ENCODE measurements around the gene KRT74.

The KRT74 gene

DNA sequence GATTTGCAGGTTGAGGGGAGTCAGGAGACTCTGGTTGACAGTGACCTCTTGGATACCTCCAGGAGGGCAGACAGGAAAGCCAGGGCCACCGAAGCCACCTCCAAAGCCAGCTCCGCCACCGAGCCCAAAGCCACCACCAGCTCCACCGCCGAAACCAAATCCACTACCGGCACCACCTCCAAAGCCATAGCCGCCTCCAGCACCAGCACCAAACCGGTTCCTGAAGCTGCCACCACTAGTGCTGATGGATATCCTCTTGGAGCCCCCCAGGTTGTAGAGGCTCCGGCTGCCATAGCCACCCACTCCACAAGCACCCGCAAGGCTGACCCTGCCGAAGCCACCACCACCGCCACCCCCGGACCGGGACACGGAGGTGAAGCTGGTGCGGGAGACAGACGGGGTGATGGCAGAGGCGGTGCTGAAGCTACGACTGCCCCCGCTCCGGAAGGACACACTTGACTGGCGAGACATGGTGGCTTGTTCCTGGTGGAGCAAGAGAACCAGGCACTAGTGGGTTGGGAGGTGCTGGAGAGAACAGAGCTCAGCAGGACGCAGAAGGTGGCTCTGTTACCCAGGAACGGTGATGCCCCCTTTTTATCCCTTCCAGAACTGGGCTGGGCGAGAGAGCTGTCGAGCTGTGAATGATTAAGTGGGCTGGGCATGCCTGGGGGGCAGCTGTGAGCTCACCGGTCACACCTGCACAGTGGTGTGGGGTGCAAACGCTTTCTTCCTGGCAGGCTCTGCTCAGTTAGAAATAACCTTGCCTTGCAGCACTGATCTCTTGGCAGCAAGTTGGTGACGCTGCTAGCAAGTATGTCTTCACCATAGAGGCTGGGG, 53.6 kb downstream of the KRT74 start, which contains the start of gene KRT5:
Gene KRT5, minus strand, starts transcription at position 569 of the 837 bp plus-strand sequence. Its CDS starts 98 bp downstream, at position 471.
- no peak for DNase-seq (ENCODE audit: low read depth)

DNA sequence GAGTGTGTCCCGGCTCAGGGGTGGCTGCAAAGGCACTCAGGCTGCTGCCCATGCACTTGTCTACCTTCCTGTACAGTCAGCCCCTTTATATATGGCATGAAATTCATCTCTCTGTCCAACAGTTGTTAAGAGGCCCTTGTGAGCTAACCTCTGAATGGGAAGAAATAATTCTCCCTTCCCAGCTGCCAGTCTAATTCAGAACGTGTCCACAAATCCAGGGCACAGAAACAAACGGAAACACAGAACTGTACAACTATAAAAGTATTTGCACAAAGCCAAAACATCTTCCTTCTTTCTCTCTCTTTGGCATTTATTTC, 54.3 kb downstream of the KRT74 start:
- DNase-seq (ENCODE audit: low read depth): no peak

DNA sequence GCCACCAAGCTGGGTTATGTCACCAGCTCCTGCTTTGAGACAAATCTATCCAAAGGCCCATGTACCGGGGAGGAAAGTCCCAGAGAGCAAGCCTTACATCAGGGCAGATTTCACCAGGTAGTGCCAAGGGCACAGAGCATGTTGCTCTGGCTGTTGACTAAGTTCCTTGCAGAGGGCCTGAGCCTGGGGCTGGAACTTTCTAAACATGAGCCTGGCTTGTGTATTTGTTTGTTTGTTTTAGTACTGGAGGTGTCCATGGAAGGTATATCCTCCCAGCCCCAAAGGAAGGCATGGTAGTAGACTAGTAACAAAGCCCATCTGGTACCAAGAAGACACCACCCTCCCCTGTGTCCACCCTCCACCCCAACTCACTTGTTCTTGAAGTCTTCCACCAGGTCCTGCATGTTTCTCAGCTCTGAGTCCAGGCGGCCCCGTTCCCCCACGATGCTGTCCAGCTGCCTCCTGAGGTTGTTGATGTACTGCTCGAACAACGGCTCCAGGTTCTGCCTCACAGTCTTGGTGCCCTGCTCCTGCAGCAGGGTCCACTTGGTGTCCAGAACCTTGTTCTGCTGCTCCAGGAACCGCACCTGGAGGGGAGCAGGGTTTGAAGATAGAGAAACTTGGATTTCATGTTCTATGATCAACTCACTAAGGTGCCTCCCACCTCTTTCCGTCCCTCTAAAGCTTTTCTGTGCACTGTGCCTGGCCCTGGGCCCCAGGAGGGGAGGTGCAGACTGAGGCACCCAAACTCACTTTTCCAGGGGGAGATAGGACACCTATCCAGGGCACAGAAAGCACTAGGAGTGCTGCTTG, 54.9 kb downstream of the KRT74 start:
- DNase-seq (ENCODE audit: low read depth): no peak

DNA sequence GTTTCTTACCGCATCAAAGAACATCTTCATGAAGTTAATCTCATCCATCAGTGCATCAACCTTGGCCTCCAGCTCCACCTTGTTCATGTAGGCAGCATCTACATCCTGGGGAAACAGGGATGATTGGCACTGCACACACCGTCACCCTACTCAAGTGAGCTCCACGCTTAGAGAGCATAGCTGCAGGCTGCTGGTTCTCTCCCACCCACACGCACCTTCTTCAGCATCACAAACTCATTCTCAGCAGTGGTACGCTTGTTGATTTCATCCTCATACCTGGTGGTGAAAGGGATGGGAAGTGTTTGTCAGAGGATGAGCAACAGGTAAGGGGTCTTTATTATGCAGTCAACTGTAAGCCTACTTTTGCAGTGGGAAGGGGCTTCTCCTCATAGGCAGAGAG, 55.8 kb downstream of the KRT74 start:
- DNase-seq (ENCODE audit: low read depth): no peak

DNA sequence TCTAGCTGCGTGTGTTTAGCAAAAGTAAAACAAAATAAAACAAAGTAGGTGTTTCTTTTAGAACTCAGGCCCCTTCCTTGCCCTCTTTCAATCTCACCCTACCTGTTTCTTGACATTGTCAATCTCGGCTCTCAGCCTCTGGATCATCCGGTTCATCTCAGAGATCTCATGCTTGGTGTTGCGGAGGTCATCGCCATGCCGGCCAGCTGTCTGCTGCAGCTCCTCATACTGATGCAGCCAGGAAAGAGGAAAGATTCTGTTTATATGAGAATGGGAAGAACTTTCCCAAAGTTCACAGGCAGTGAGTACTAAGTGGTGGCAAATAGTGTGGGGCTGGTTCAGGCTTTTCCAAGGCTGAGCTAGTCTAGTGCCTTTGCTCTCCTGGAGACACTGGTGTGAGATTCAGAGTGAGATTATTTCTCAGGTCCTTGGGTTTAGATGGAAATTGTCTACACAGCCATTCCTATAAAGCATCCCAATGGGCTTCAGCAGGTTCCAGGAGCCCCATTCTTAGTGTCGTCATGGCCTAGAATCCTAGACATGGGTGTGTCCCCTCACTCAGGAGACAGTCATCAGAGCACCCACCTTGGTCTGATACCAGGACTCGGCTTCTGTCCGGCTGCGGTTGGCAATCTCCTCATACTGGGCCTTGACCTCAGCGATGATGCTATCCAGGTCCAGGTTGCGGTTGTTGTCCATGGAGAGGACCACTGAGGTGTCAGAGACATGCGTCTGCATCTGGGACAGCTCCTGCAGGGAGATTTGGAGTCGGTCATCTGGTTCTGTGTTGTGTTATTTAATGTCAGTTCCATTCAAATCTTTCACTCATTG, 56.4 kb downstream of the KRT74 start:
- DNase-seq (ENCODE audit: low read depth): no peak

DNA sequence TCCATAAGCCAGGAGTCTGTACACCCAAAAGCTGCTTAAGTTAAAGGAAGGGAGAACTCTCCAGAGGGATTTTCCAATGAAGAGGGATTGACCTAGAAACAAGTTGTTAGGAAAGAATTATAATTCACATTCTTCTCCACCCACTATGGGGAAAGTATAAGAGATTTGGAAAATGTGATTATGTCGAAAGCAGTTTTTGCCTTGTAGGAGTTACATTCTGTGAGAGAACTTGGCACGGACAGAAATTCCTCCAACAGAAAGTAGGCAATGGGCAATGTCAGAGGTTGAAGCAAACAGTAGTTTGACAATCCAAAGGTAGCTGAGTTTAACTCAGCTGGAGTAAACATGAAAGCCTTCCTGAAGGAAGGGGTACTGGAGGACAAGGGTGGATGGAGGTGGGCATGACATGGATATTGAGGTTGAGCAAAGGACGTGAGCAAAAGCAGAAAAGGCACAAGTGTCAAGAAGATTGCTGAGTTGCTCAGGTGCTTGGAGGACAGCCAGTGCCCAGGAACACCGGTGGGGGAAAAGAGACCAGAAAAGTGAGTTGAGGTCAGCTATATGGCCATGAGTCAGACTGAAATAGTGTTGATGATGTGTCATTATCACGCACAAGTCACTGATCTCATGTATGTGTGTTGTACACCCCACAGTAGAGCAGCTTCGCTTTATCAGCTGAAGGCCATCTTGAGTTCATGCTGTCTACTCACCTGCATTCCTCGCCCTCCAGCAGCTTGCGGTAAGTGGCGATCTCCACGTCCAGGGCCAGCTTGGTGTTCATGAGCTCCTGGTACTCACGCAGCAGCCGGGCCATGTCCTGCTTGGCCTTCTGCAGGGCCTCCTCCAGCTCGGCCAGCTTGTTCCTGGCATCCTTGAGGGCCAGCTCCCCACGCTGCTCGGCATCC, 57.5 kb downstream of the KRT74 start:
- no peak for DNase-seq (ENCODE audit: low read depth)
